Progenitor cell of endocrine pancreas (in vitro differentiated cells): ENCODE measurements around the gene MRPS7. TPM values are rescaled to one million over a fixed set of nuclear protein-coding genes. Genes with fewer than 3 reads are reported as not detected.

Experiments
- DNase-seq: peaks from one replicate; pipeline ENCODE4 v3.0.0; 2021; ENCODE audit warnings: low spot score; ENCODE audit not compliant: unreplicated experiment
- H3K27ac Mint-ChIP-seq: 2 replicates; pipeline ENCODE4 v1.8.0; 2021; ENCODE audit warnings: mild to moderate bottlenecking, moderate library complexity, mixed read lengths
- H3K27me3 Mint-ChIP-seq: 2 replicates; pipeline ENCODE4 v1.8.0; 2021; ENCODE audit warnings: mixed read lengths
- H3K36me3 Mint-ChIP-seq: 2 replicates; pipeline ENCODE4 v1.8.0; 2022; ENCODE audit warnings: mixed read lengths; ENCODE audit not compliant: insufficient read depth
- H3K4me1 Mint-ChIP-seq: 2 replicates; pipeline ENCODE4 v1.8.0; 2021; ENCODE audit warnings: low read depth, mixed read lengths
- H3K4me3 Mint-ChIP-seq: 2 replicates; pipeline ENCODE4 v1.8.0; 2021; ENCODE audit warnings: low read depth, mild to moderate bottlenecking, moderate library complexity, mixed read lengths
- H3K9me3 Mint-ChIP-seq: 2 replicates; pipeline ENCODE4 v1.8.0; 2021; ENCODE audit warnings: low read depth, mixed read lengths
- long read RNA-seq: library from polyadenylated mRNA; unstranded; transcript quantifications from one replicate; pipeline ENCODE4 v2.0.0, GENCODE V29; 2020
- total RNA-seq: library from RNA; stranded (reverse); gene quantifications from 2 replicates; pipeline ENCODE4 v1.2.1, GENCODE V29; 2021
- TF ChIP-seq, protein P1 (sequence below): fragments of 200-600 bp; sonication (generic); IDR thresholded peaks from one replicate; pipeline ENCODE4 v1.5.0; 2021; ENCODE audit warnings: antibody characterized with exemption, mild to moderate bottlenecking; ENCODE audit not compliant: unreplicated experiment

Gene MRPS7
- total RNA-seq: 55.2 and 59.2 TPM in 2 replicates
- long read RNA-seq, transcript MRPS7-201 (5 exons, 1,406 nt): major isoform, 167 of 190 reads
- long read RNA-seq, transcript MRPS7-203 (4 exons, 1,638 nt): minor isoform, 18 of 190 reads
- long read RNA-seq, partial matches to known transcripts: 1 of 190 reads
- long read RNA-seq, other reads (novel, unspliced or antisense): 2 of 190 reads

DNA sequence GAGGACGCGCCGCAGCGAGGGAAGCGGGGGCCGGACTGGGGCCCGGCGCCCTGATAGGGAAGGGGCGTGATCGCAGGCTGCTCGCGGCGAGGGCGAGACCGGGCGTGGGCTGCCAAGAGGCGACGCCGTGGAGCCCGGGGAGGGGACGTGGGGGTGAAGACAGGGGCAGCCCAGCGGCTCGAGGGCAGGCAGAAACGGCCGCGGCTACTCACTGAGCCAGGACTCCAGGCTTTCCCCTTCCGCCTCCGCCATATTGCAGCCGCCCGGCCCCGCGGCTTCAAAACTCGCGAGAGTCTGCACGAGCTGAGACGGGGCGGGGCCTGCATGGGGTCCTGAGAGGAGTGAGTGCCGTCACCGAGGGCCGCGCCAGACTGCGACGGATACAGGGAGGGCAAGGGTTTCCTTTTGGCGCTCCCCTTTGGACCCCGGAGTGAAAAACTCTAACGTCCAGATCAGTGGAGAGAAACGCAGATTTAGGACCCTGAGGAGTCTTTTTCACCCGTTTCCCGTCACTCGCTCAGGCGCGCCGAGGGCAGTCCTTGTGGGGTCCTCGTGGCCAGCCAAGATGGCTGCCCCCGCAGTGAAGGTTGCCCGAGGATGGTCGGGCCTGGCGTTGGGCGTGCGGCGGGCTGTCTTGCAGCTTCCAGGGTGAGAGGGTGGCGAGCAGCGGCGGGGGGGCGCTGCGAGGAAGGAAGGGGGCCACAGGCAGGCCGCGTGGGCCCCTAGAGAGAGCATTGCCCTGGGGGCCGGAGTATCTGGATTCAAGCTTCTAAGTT lies at the start of gene MRPS7, which contains the start of gene GGA3:
MRPS7 (plus strand) TSS at position 544 of the 776 bp plus-strand sequence; CDS start at position 566, 22 bp downstream.
GGA3 (minus strand) TSS at position 271 of the 776 bp plus-strand sequence; CDS start at position 252, 19 bp downstream.
- H3K27ac Mint-ChIP-seq: peak within 1 kb of the TSS; percentile 100
- H3K36me3 Mint-ChIP-seq: peaks cover 6% of the 10 kb centered on the region
- no peaks in the 10 kb centered on the region for H3K9me3 Mint-ChIP-seq
- no peaks in the 10 kb centered on the region for H3K27me3 Mint-ChIP-seq
- H3K4me3 Mint-ChIP-seq: peak within 1 kb of the TSS; percentile 97
- peaks cover 30% of the 10 kb centered on the region for H3K4me1 Mint-ChIP-seq
- DNase-seq: peak; percentile 91
- TF ChIP-seq, protein P1, sequence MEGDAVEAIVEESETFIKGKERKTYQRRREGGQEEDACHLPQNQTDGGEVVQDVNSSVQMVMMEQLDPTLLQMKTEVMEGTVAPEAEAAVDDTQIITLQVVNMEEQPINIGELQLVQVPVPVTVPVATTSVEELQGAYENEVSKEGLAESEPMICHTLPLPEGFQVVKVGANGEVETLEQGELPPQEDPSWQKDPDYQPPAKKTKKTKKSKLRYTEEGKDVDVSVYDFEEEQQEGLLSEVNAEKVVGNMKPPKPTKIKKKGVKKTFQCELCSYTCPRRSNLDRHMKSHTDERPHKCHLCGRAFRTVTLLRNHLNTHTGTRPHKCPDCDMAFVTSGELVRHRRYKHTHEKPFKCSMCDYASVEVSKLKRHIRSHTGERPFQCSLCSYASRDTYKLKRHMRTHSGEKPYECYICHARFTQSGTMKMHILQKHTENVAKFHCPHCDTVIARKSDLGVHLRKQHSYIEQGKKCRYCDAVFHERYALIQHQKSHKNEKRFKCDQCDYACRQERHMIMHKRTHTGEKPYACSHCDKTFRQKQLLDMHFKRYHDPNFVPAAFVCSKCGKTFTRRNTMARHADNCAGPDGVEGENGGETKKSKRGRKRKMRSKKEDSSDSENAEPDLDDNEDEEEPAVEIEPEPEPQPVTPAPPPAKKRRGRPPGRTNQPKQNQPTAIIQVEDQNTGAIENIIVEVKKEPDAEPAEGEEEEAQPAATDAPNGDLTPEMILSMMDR: no peak

DNA sequence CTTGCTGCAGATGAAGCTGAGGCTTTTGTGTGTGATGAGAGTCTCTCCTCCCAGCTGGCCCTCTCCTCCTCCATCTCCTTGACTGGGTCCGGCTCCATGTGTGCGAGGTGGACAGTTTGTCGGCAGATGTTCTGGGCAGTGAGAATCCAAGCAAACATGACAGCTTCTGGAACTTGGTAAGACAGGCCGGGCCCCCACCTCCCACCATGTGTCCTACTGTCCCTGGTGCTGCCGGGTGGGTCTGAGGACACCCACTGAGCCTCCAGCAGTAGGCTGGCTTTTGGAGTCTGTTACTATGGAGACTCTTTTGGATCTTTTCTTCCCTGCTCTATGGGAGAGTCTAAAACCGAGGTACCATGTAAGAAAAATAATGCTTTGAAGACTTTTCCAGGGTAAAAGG lies 43.5 kb upstream of the MRPS7 start:
- no peaks in the 10 kb centered on the region for H3K4me1 Mint-ChIP-seq
- no peak for DNase-seq
- TF ChIP-seq, protein P1: no peak
- H3K27me3 Mint-ChIP-seq: no peaks in the 10 kb centered on the region
- no peaks in the 10 kb centered on the region for H3K9me3 Mint-ChIP-seq
- H3K27ac Mint-ChIP-seq: no peak overlapping the region
- H3K36me3 Mint-ChIP-seq: peaks cover 26% of the 10 kb centered on the region
- H3K4me3 Mint-ChIP-seq: no peak overlapping the region

DNA sequence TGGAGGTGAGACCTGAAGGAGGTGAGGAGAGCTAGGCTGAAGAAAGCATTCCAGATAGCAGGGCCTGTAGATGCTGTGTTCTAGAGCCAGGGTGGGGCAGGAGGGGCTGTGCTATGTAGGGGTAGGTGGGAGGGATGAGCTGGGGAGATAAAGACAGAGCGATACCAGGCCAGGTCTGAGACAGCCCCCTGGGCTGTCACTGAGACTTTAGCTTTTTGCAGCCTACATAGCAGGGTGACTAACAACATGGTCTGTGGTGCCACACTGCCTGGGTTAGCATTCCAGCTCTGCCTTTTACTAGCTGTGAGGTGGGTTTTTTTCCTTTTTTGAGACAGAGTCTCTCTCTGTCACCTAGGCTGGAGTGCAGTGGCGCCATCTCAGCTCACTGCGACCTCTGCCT lies 41.9 kb upstream of the MRPS7 start:
- no peak overlapping the region for H3K27ac Mint-ChIP-seq
- DNase-seq: no peak
- no peak overlapping the region for H3K4me3 Mint-ChIP-seq
- no peaks in the 10 kb centered on the region for H3K4me1 Mint-ChIP-seq
- TF ChIP-seq, protein P1: no peak
- no peaks in the 10 kb centered on the region for H3K9me3 Mint-ChIP-seq
- no peaks in the 10 kb centered on the region for H3K27me3 Mint-ChIP-seq
- H3K36me3 Mint-ChIP-seq: peaks cover 26% of the 10 kb centered on the region

DNA sequence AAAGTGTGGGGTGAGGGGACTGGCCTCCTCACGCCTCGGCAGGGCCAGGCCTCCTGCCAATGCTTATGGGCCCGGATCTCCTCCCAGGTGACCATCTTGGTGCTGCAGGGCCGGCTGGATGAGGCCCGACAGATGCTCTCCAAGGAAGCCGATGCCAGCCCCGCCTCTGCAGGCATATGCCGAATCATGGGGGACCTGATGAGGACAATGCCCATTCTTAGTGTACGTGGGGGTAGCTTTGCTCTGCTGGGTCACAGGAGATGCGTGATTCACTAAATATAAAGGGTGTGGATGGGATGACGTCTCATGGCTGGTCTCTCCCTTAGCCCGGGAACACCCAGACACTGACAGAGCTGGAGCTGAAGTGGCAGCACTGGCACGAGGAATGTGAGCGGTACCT lies 36.7 kb upstream of the MRPS7 start:
- H3K27ac Mint-ChIP-seq: no peak overlapping the region
- H3K4me3 Mint-ChIP-seq: no peak overlapping the region
- H3K36me3 Mint-ChIP-seq: peaks cover 13% of the 10 kb centered on the region
- no peak for DNase-seq
- H3K4me1 Mint-ChIP-seq: no peaks in the 10 kb centered on the region
- TF ChIP-seq, protein P1: no peak
- H3K9me3 Mint-ChIP-seq: no peaks in the 10 kb centered on the region
- no peaks in the 10 kb centered on the region for H3K27me3 Mint-ChIP-seq

DNA sequence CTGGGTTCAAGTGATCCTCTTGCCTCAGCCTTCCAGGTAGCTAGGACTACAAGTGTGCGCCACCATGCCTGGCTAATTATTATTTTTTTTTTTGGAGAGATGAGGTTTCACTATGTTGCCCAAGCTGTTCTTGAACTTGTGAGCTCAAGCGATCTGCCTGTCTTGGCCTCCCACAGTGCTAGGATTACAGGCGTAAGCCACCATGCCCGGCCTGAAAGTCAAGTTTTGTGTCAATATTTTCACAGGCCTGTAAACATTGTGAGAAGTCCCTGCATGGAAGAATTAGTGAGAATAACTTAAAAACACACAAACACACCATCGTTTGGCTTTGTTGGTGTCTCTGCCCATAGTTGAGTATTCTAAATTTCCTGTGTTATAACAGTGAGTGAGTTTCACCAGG lies 34.0 kb upstream of the MRPS7 start:
- H3K27me3 Mint-ChIP-seq: no peaks in the 10 kb centered on the region
- H3K36me3 Mint-ChIP-seq: peaks cover 5% of the 10 kb centered on the region
- H3K4me1 Mint-ChIP-seq: no peaks in the 10 kb centered on the region

More for the DNA sequence above, 34.0 kb upstream of the MRPS7 start:
- H3K4me3 Mint-ChIP-seq: no peak overlapping the region
- no peak overlapping the region for H3K27ac Mint-ChIP-seq
- TF ChIP-seq, protein P1: no peak
- DNase-seq: no peak
- H3K9me3 Mint-ChIP-seq: no peaks in the 10 kb centered on the region
